Immature natural killer cell (primary cell): ENCODE data around the gene KANSL2. TPM values are rescaled to one million over a fixed set of nuclear protein-coding genes. Genes with fewer than 3 reads are reported as not detected.
"Not testable (repeated sequence)": the region's sequence is repeated elsewhere in the genome, so short reads cannot be mapped to it uniquely, and the experiment has no call there.

Experiments used
- DNase-seq, 3 donors: peaks; one replicate each; pipeline ENCODE4 v3.0.0; 2022; ENCODE audit warnings: mixed read lengths in 1 of 3
- H3K27ac Mint-ChIP-seq, 6 donors: one replicate each; pipeline ENCODE4 v1.8.0; 2020; ENCODE audit warnings: mixed read lengths in 6 of 6, mild to moderate bottlenecking in 5 of 6, inconsistent platforms in 4 of 6, moderate library complexity in 3 of 6
- H3K27me3 Mint-ChIP-seq, 3 donors: one replicate each; pipeline ENCODE4 v1.8.0; 2020 to 2021; ENCODE audit warnings: low read depth in 3 of 3, mild to moderate bottlenecking in 3 of 3, mixed read lengths in 3 of 3, moderate library complexity in 3 of 3, inconsistent platforms in 1 of 3
- H3K36me3 Mint-ChIP-seq, 3 donors: one replicate each; pipeline ENCODE4 v1.8.0; 2020; ENCODE audit warnings: mixed read lengths in 3 of 3, inconsistent platforms in 2 of 3, mild to moderate bottlenecking in 2 of 3
- H3K4me1 Mint-ChIP-seq, 2 donors: one replicate each; pipeline ENCODE4 v1.8.0; 2020; ENCODE audit warnings: inconsistent platforms in 2 of 2, mild to moderate bottlenecking in 2 of 2, mixed read lengths in 2 of 2, moderate library complexity in 1 of 2
- H3K4me3 Mint-ChIP-seq, 5 donors: one replicate each; pipeline ENCODE4 v1.8.0; 2020; ENCODE audit warnings: mild to moderate bottlenecking in 5 of 5, mixed read lengths in 5 of 5, inconsistent platforms in 3 of 5, moderate library complexity in 3 of 5
- H3K9me3 Mint-ChIP-seq, 6 donors: one replicate each; pipeline ENCODE4 v1.8.0; 2020; ENCODE audit warnings: mild to moderate bottlenecking in 6 of 6, mixed read lengths in 6 of 6, inconsistent platforms in 4 of 6, moderate library complexity in 3 of 6
- polyA plus RNA-seq, 3 donors: library from polyadenylated mRNA; unstranded; fragments of 300-500 nt; fragmentation: Illumina TruSeq; gene quantifications; one replicate each; pipeline ENCODE4 v1.2.3, GENCODE V29; 2021

Gene KANSL2
- polyA plus RNA-seq, 3 donors from 2014 or later: 36.7 to 51.4 (median 40.1) TPM

DNA sequence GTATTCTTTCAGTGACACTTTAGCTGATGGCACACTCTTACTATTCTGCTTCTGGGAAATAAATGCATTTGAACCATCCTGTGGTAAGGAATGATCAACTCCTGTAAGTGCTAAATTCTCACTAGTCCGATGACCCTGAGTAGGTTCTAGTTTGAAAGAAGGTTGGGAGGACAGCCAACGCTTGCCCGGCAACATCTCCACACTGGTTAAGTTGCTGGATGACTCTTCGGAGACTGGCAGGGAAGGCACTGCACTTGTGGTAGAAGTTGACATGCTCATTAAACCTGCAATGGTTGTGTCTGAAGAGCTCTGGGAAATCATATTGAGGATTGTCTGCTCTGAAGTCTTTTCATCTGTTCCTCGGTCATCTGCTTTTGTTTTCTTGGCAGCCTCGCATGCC lies 12.0 kb upstream of the KANSL2 start:
- H3K36me3 Mint-ChIP-seq: peaks cover 15 to 49% (median 28%) of the 10 kb centered on the region in 3 donors
- peaks cover 0 to 11% (median 0%) of the 10 kb centered on the region in 3 donors for H3K27me3 Mint-ChIP-seq
- H3K4me1 Mint-ChIP-seq: peaks cover 2 to 18% of the 10 kb centered on the region in 2 donors
- no peaks in the 10 kb centered on the region for H3K9me3 Mint-ChIP-seq
- DNase-seq: no peak
- H3K27ac Mint-ChIP-seq: no peak overlapping the region
- H3K4me3 Mint-ChIP-seq: no peak overlapping the region

DNA sequence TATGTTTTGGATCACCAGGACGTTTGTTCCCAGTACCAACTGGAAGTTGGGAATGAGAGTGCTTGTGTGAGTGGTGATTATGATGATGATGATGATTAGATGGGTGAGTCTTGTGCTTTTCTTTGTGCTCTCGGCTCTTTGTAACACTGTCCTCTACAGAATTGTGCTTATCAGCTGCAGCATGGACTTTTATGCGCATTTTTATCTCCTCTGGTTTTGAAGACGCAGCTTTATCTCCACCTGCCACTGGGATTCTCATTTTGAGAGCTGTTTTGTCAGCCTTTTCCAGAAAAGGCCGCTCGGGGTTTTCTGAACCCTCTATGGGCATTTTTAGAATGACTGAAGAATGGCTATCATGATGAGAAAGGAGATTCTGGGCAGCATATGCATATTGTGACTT lies 11.5 kb upstream of the KANSL2 start:
- Mint-ChIP-seq H3K4me3 (no peak overlapping the region), H3K9me3 (no peaks in the 10 kb centered on the region), H3K27me3 (peaks cover 0 to 11% (median 0%) of the 10 kb centered on the region in 3 donors), H3K27ac (no peak overlapping the region), H3K4me1 (peaks cover 2 to 21% of the 10 kb centered on the region in 2 donors), H3K36me3 (peaks cover 17 to 51% (median 28%) of the 10 kb centered on the region in 3 donors)
- DNase-seq: no peak

DNA sequence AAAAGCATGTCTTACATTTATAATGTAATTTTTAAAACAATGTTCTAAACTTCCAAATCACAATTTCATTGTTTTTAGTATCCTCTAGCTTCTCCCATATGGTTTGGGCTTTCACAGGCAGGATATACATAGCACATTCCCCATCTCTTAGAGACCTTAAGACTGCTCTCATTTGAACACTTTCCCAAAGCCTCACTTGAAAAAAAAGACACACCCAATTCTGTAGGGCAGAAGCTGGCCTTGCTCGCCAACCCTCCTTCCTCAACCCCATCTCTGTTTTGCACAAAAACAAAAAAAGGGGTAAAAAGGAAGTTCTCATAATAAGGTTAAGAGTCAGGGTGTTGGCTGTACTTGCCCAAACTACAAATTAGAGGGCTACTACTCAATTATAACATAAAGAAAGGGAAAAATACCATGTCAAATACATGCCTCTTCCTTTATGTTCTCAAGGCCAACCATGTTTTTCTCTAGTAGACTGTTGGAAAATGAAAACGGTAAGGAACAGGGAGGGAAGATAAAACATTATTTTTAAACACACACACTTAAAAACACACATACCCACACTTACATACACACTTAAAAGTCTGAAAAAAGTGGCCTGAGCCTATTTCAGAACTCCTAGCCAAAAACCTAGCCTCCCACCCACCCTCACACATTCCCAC lies 9.9 kb upstream of the KANSL2 start:
- peaks cover 20 to 53% (median 31%) of the 10 kb centered on the region in 3 donors for H3K36me3 Mint-ChIP-seq

DNA sequence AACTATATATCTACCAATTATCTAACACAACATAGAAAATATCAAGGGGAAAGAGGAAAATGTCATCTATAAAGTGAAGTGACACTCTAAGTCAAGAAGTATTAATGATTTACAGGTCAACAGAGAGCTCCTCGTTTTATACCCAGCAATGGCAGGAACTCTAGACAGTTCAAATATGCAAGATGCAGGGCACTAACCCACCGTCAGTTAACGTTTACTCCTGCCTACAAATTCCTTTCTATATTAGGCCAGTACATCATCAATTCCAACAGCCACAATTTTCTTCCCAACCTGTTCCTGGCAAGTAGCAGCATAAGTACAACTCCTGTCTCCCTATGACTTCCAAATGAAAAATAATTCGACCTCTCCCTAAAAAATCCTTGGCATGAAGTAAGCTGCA lies 9.0 kb upstream of the KANSL2 start:
- peaks cover 0 to 11% (median 3%) of the 10 kb centered on the region in 3 donors for H3K27me3 Mint-ChIP-seq
- no peak overlapping the region for H3K4me3 Mint-ChIP-seq
- peak overlapping the region in 2 of 6 donors; percentile 2 to 8 for H3K27ac Mint-ChIP-seq
- no peak for DNase-seq
- no peaks in the 10 kb centered on the region for H3K9me3 Mint-ChIP-seq
- H3K4me1 Mint-ChIP-seq: peaks cover 2 to 23% of the 10 kb centered on the region in 2 donors
- H3K36me3 Mint-ChIP-seq: peaks cover 20 to 50% (median 31%) of the 10 kb centered on the region in 3 donors

More for the DNA sequence above, 9.9 kb upstream of the KANSL2 start:
- Mint-ChIP-seq H3K9me3 (no peaks in the 10 kb centered on the region), H3K27ac (no peak overlapping the region), H3K4me1 (peaks cover 2 to 23% of the 10 kb centered on the region in 2 donors), H3K27me3 (peaks cover 0 to 11% (median 0%) of the 10 kb centered on the region in 3 donors), H3K4me3 (no peak overlapping the region)
- no peak for DNase-seq

DNA sequence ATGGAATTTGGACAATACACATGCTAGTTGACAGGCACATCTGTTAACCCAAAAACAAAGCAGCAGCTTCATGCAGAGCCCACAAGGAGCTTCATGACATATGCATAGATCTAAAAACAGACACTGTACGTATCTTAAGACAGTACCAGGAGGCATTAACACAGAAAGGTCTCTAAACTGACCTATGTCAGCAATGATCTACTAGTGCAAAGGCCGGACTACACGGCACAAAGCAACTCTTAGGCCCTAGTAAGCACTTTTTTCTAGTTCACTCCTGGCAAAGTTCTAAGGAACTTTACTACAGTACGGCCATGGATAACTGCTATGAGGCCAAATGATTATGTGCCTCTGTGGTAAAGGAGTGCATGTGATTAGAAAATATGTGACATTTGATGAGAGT lies 8.4 kb upstream of the KANSL2 start:
- peaks cover 20 to 45% (median 25%) of the 10 kb centered on the region in 3 donors for H3K36me3 Mint-ChIP-seq
- no peak overlapping the region for H3K4me3 Mint-ChIP-seq
- DNase-seq: no peak
- H3K27ac Mint-ChIP-seq: peak overlapping the region in 1 of 6 donors; percentile 19
- H3K4me1 Mint-ChIP-seq: peaks cover 0 to 23% of the 10 kb centered on the region in 2 donors
- no peaks in the 10 kb centered on the region for H3K9me3 Mint-ChIP-seq
- H3K27me3 Mint-ChIP-seq: peaks cover 0 to 11% (median 4%) of the 10 kb centered on the region in 3 donors

DNA sequence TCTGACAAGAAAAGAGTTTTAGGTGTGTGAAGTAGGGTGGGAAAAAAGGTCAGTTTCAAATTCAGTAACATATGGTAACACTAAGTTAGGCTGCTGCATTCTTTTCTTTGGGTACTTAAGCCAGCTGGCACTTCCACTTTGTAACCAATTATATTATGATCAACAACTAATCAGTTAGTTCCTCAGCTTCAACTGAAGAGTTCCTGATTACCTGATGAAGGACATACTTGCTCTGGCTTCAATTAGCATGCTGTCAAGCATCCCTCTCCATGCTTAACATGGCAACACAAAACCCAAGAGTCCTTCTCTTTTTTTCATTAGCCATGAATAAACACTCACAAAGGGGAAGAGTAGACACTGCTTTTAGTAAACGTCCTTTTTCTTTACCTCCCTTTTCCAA lies 6.8 kb upstream of the KANSL2 start:
- DNase-seq: no peak
- Mint-ChIP-seq H3K4me3 (no peak overlapping the region), H3K27me3 (peaks cover 0 to 11% (median 4%) of the 10 kb centered on the region in 3 donors), H3K4me1 (peaks cover 0 to 23% of the 10 kb centered on the region in 2 donors), H3K27ac (peak overlapping the region in 4 of 6 donors; percentile 7 to 58 (median 30)), H3K9me3 (no peaks in the 10 kb centered on the region), H3K36me3 (peaks cover 17 to 35% (median 18%) of the 10 kb centered on the region in 3 donors)

DNA sequence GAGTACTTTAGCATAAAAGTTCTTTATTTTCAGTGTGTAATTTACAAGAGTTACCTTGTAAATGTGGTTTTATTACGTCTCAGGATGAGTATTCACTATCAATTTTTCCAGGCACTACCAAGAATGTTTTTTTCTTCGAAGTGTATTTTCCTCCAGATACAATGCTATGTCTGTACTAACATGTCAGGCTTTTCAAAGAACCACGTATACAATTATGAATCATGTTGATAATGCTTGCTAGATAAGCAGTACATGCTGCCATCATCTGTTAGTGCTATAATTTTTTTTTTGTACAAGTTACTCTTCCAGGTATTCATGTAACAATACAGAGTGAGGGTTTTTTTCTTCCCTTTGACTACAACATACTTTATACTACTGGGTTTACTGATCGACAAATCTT lies 5.6 kb upstream of the KANSL2 start:
- peak overlapping the region in 1 of 6 donors; percentile 11 for H3K27ac Mint-ChIP-seq

DNA sequence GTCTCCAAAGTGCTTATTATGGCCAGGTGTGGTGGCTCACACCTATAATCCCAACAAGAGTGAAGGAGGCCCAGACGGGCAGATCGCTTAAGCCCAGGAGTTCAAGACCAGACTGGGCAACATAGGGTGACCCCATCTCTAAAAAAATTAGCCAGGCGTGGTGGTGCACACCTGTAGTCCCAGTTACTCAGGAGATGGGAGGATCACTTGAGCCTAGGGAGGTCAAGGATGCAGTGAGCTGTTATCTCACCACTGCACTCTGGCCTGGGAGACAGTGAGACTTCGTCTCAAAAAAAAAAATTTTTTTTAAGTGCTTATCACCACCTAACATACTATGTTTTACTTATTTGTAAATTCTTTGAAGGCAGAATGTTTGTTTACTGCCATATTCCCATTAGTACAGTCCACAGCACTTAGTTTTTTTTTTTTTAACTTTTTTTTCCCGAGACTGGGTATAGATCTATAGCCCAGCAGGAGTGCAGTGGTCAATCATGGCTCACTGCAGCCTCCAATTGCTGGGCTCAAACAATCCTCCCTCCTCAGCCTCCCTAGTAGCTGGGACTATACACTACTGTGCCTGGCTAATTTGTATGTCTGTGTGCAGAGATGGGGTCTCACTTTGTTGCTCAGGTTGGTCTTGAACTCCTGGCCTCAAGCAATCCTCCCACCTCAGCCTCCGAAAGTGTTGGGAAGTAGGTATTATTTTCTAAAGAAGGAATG lies 4.7 kb upstream of the KANSL2 start:
- H3K4me3 Mint-ChIP-seq: no peak overlapping the region
- no peaks in the 10 kb centered on the region for H3K9me3 Mint-ChIP-seq
- peaks cover 6 to 26% of the 10 kb centered on the region in 2 donors for H3K4me1 Mint-ChIP-seq
- no peak for DNase-seq
- peaks cover 5 to 9% (median 8%) of the 10 kb centered on the region in 3 donors for H3K27me3 Mint-ChIP-seq
- peak overlapping the region in 1 of 6 donors; percentile 26 for H3K27ac Mint-ChIP-seq
- peaks cover 7 to 17% (median 8%) of the 10 kb centered on the region in 3 donors for H3K36me3 Mint-ChIP-seq

More for the DNA sequence above, 5.6 kb upstream of the KANSL2 start:
- Mint-ChIP-seq H3K36me3 (peaks cover 7 to 24% (median 8%) of the 10 kb centered on the region in 3 donors), H3K4me3 (no peak overlapping the region), H3K4me1 (peaks cover 2 to 23% of the 10 kb centered on the region in 2 donors), H3K9me3 (no peaks in the 10 kb centered on the region), H3K27me3 (peaks cover 0 to 6% (median 4%) of the 10 kb centered on the region in 3 donors)
- DNase-seq: no peak

DNA sequence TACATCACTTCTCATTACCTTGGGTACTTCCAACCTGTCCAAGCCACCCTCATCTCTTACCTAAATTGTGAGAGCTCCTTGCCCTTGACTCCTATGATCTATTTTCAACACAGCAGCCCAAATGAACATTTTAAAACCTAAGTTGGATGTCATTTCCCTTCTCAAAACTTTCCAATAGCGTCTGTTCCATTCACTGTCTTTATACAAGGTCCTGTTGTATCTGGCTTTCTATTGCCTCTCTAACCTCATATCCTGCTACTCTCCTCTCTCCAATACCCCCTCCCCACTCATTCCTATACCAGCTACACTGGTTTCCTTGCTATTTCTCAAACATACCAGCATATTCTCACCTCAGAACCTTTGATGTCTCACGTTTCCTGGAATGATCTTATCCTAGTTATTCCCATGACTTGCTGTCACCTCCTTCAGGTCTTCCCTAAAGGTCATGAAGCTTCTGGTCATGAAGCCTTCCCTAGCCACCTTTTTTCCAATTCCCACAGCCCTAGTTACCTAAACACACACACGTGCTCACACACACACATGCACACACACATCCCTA lies 4.1 kb upstream of the KANSL2 start:
- no peak for DNase-seq
- Mint-ChIP-seq H3K4me1 (peaks cover 12 to 25% of the 10 kb centered on the region in 2 donors), H3K36me3 (peaks cover 7 to 12% (median 8%) of the 10 kb centered on the region in 3 donors), H3K27me3 (peaks cover 5 to 14% (median 8%) of the 10 kb centered on the region in 3 donors), H3K27ac (peak overlapping the region in 4 of 6 donors; percentile 11 to 36 (median 30)), H3K9me3 (no peaks in the 10 kb centered on the region), H3K4me3 (no peak overlapping the region)

DNA sequence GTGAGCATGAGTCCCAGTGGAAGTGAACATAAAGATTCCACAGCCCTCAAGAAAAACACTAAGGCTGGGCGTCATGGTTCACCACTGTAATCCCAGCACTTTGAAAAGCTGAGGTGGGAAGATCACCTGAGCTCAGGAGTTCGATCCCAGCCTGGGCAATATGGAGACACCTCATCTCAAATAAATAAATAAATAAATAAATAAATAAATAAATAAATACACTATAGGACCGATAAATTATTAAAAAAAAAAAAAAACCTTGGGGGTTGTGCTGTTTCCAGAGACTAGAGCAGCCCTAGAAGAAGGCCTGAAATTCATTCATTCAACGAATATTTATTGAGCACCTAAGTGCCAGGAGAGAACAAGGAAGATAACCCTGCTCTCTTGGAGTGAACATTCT lies 1.5 kb upstream of the KANSL2 start:
- peak overlapping the region in 4 of 5 donors; percentile 10 to 98 (median 78) for H3K4me3 Mint-ChIP-seq
- no peak for DNase-seq
- H3K4me1 Mint-ChIP-seq: peaks cover 35 to 39% of the 10 kb centered on the region in 2 donors
- no peaks in the 10 kb centered on the region for H3K9me3 Mint-ChIP-seq
- H3K36me3 Mint-ChIP-seq: peaks cover 3 to 16% (median 9%) of the 10 kb centered on the region in 3 donors
- H3K27me3 Mint-ChIP-seq: peaks cover 5 to 14% (median 5%) of the 10 kb centered on the region in 3 donors
- peak overlapping the region in 1 of 6 donors; percentile 9 for H3K27ac Mint-ChIP-seq

DNA sequence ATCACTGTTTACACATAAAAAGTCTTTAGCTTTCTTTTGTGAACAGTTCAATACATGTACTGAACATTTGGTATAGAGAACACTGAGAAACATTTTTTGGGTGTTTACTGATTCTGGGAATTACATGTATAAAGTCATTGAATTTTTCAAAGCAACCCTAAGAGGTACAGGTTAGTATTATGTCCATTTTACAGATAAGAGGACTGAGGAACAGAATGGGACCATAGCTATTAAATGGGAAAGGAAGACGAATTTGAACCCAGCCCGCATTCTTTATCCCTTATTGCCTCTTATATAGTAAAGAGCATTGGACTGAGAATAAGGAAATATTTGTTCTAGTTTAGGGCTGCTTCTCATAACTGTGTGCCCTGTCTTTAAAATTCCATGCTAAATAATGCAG lies 889 bp upstream of the KANSL2 start:
- DNase-seq: no peak
- Mint-ChIP-seq H3K27me3 (peaks cover 3 to 14% (median 5%) of the 10 kb centered on the region in 3 donors), H3K4me1 (peaks cover 42 to 43% of the 10 kb centered on the region in 2 donors), H3K9me3 (no peaks in the 10 kb centered on the region), H3K4me3 (peak overlapping the region in 3 of 5 donors; percentile 93 to 98 (median 98)), H3K27ac (peak overlapping the region in 2 of 6 donors; percentile 22 to 71), H3K36me3 (peaks cover 0 to 15% (median 7%) of the 10 kb centered on the region in 3 donors)

DNA sequence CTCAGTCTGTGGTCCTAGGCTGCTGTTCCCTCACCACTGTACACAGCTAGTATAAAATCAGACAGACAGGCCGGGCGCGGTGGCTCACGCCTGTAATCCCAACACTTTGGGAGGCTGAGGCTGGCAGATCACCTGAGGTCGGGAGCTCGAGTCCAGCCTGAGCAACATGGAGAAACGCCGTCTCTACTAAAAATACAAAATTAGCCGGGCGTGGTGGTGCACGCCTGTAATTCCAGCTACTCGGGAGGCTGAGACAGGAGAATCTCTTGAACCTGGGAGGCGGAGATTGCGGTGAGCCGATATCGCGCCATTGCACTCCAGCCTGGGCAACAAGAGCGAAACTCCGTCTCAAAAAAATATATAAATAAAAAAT lies 481 bp upstream of the KANSL2 start:
- Mint-ChIP-seq H3K4me3 (peak overlapping the region; percentile 93 to 98 (median 98)), H3K27me3 (peaks cover 3 to 14% (median 5%) of the 10 kb centered on the region in 3 donors), H3K27ac (peak overlapping the region; percentile 95 to 98 (median 98)), H3K4me1 (peaks cover 44 to 47% of the 10 kb centered on the region in 2 donors), H3K36me3 (peaks cover 0 to 18% (median 4%) of the 10 kb centered on the region in 3 donors)
- not testable (repeated sequence) for DNase-seq, H3K9me3 Mint-ChIP-seq

DNA sequence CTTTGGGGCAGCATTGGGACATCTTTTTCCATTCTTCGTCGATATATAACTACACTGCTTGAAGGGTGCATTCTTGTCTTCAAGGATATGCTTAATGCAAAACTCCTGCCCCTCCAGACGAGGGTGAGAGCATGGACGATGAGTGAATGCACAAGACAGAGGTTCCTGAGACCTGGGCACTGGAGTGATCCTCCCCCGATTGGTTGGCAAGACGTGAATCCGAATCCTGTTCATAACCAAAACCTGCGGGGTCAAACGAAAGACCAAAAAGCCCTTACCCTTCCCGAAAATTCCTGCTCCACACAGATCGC lies 684 bp downstream of the KANSL2 start:
- H3K9me3 Mint-ChIP-seq: no peaks in the 10 kb centered on the region
- peaks cover 3 to 14% (median 5%) of the 10 kb centered on the region in 3 donors for H3K27me3 Mint-ChIP-seq
- H3K4me1 Mint-ChIP-seq: peaks cover 52 to 59% of the 10 kb centered on the region in 2 donors
- H3K27ac Mint-ChIP-seq: peak overlapping the region; percentile 95 to 98 (median 98)
- no peak for DNase-seq
- H3K36me3 Mint-ChIP-seq: peaks cover 0 to 22% (median 4%) of the 10 kb centered on the region in 3 donors
- H3K4me3 Mint-ChIP-seq: peak overlapping the region; percentile 93 to 98 (median 98)
